ENCODE data around the gene PEX6. TPM values are rescaled to one million over a fixed set of nuclear protein-coding genes. Genes with fewer than 3 reads are reported as not detected.
A peak's percentile ranks its signal among the peaks of the same experiment; 100 is the strongest.
"Not testable (repeated sequence)": the region's sequence is repeated elsewhere in the genome, so short reads cannot be mapped to it uniquely, and the experiment has no call there.

PEX6 gene
- total RNA-seq, 1 donor from 2014 or later = 35.9 TPM

DNA sequence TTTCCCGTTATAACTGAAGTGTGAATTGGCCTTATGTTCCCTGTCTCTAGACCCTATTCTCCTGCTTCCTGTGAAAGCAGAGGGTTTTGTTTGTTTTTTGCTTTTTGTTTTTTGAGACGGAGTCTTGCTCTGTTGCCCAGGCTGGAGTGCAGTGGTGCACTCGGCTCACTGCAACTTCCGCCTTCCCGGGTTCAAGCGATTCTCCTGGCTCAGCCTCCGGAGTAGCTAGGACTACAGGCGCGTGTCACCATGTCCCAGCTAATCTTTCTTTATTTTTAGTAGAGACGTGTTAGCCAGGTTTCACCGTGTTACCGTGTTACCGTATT is 19.1 kb downstream of the PEX6 start:
- TF ChIP-seq, protein P1, sequence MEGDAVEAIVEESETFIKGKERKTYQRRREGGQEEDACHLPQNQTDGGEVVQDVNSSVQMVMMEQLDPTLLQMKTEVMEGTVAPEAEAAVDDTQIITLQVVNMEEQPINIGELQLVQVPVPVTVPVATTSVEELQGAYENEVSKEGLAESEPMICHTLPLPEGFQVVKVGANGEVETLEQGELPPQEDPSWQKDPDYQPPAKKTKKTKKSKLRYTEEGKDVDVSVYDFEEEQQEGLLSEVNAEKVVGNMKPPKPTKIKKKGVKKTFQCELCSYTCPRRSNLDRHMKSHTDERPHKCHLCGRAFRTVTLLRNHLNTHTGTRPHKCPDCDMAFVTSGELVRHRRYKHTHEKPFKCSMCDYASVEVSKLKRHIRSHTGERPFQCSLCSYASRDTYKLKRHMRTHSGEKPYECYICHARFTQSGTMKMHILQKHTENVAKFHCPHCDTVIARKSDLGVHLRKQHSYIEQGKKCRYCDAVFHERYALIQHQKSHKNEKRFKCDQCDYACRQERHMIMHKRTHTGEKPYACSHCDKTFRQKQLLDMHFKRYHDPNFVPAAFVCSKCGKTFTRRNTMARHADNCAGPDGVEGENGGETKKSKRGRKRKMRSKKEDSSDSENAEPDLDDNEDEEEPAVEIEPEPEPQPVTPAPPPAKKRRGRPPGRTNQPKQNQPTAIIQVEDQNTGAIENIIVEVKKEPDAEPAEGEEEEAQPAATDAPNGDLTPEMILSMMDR (conservative IDR thresholded peaks at IDR 0.05) = no peak
- no peak overlapping the region for H3K27ac Mint-ChIP-seq
- H3K27me3 Mint-ChIP-seq = peaks cover 24% of the 10 kb centered on the region
- peak overlapping the region; percentile 87 for H3K4me3 Mint-ChIP-seq
- no peaks in the 10 kb centered on the region for H3K9me3 Mint-ChIP-seq
- H3K4me1 Mint-ChIP-seq (ENCODE audit: unreplicated experiment) = peaks cover 4% of the 10 kb centered on the region
- H3K36me3 Mint-ChIP-seq = no peaks in the 10 kb centered on the region
- DNase-seq (ENCODE audit: extremely low spot score, unreplicated experiment) = no peak

DNA sequence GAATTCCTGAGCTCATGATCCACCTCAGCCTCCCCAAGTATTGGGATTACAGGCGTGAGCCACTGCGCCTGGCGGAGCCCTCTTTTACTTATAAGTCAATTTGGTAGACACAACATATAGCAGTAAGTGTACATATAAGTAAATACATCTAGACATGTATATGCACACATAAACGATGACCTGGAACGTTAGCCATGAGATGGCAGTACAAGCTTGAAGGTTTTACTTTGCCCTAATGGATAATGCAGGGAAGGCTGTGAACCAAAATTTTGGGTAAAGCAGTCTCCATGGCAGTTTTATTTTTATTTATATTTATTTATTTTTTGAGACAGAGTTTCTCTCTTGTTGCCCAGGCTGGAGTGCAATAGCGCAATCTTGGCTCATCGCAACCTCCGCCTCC is 20.9 kb downstream of the PEX6 start:
- Mint-ChIP-seq H3K4me3 (no peak overlapping the region), H3K27ac (no peak overlapping the region), H3K27me3 (peaks cover 24% of the 10 kb centered on the region), H3K36me3 (no peaks in the 10 kb centered on the region), H3K9me3 (no peaks in the 10 kb centered on the region), H3K4me1 (ENCODE audit: unreplicated experiment) (peaks cover 4% of the 10 kb centered on the region)
- DNase-seq (ENCODE audit: extremely low spot score, unreplicated experiment) = no peak
- TF ChIP-seq, protein P1 (conservative IDR thresholded peaks at IDR 0.05) = no peak

DNA sequence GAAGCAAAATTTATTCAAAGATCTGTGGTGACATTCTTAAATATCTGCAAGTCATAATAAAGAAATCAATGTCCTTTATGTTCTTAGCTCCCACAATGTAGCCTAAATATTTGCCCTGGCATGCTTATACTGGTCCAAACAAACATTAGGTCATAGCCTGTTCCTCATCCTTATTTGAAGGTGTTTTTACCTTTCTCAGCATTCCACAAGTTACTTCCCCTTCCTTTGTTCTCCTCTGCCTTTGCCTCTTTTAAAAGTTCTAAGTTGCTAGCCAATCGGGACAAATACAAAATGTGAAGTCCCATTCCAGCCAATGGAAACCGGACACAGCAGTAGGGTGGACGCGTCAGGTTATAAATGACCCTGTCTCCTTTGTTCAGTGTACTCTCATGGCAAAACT is 24.6 kb downstream of the PEX6 start:
- H3K36me3 Mint-ChIP-seq; H3K27me3 Mint-ChIP-seq; DNase-seq (ENCODE audit: extremely low spot score, unreplicated experiment); H3K4me3 Mint-ChIP-seq; H3K9me3 Mint-ChIP-seq; H3K27ac Mint-ChIP-seq; H3K4me1 Mint-ChIP-seq (ENCODE audit: unreplicated experiment): not testable (repeated sequence)

DNA sequence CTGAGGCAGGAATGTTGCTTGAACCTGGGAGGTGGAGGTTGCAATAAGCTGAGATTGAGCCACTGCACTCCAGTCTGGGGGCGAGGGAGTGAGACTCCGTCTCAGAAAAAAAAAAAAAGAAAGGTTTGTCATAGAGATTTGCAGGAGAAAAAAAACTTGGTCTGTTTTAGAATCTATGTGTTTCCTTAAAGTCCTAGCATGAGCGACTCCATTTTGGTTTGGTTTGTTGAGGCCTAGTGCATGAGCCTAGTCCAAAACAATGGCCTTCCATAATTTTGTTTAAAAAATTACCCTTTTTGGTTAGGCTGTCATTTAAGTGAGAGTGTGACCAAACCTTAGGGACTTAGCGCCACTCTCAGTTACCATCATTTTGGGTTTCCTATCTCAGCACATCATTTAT is 26.6 kb downstream of the PEX6 start:
- H3K27me3 Mint-ChIP-seq = no peaks in the 10 kb centered on the region
- DNase-seq (ENCODE audit: extremely low spot score, unreplicated experiment) = no peak
- TF ChIP-seq, protein P1 (conservative IDR thresholded peaks at IDR 0.05) = no peak
- H3K9me3 Mint-ChIP-seq = no peaks in the 10 kb centered on the region
- H3K4me1 Mint-ChIP-seq (ENCODE audit: unreplicated experiment) = peaks cover 4% of the 10 kb centered on the region
- H3K36me3 Mint-ChIP-seq = no peaks in the 10 kb centered on the region
- no peak overlapping the region for H3K4me3 Mint-ChIP-seq
- H3K27ac Mint-ChIP-seq = no peak overlapping the region

DNA sequence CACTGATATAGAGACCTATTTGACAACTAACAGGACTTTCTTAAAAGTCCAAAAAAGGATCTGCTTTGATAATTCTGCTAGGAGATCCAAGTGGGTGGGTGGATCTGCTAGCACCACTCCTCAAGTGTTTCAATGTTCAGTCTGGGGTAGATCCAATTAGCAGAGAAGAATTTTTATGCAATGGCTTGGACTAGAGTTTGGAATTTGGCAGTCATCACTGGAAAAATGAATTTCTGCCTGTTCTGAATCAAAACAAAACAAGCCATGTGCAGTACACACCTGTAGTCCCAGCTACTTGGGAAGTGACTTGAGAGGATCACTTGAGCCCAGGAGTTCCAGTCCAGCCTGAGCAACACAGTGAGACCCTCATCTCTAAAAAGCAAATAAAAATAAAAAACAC is 31.0 kb downstream of the PEX6 start:
- H3K4me3 Mint-ChIP-seq = no peak overlapping the region
- H3K4me1 Mint-ChIP-seq (ENCODE audit: unreplicated experiment) = peaks cover 4% of the 10 kb centered on the region

GRCh38 chr6:42942444-42942843 is 36.5 kb downstream of the PEX6 start:
- H3K9me3 Mint-ChIP-seq = no peaks in the 10 kb centered on the region
- no peaks in the 10 kb centered on the region for H3K4me1 Mint-ChIP-seq (ENCODE audit: unreplicated experiment)
- H3K4me3 Mint-ChIP-seq = no peak overlapping the region
- H3K27ac Mint-ChIP-seq = peak overlapping the region; percentile 23
- H3K27me3 Mint-ChIP-seq = no peaks in the 10 kb centered on the region
- no peak for DNase-seq (ENCODE audit: extremely low spot score, unreplicated experiment)
- TF ChIP-seq, protein P1 (conservative IDR thresholded peaks at IDR 0.05) = no peak
- peaks cover 4% of the 10 kb centered on the region for H3K36me3 Mint-ChIP-seq

More for the DNA sequence above, 31.0 kb downstream of the PEX6 start:
- DNase-seq (ENCODE audit: extremely low spot score, unreplicated experiment) = no peak
- no peaks in the 10 kb centered on the region for H3K9me3 Mint-ChIP-seq
- no peaks in the 10 kb centered on the region for H3K27me3 Mint-ChIP-seq
- no peaks in the 10 kb centered on the region for H3K36me3 Mint-ChIP-seq
- TF ChIP-seq, protein P1 (conservative IDR thresholded peaks at IDR 0.05) = no peak
- H3K27ac Mint-ChIP-seq = no peak overlapping the region

DNA sequence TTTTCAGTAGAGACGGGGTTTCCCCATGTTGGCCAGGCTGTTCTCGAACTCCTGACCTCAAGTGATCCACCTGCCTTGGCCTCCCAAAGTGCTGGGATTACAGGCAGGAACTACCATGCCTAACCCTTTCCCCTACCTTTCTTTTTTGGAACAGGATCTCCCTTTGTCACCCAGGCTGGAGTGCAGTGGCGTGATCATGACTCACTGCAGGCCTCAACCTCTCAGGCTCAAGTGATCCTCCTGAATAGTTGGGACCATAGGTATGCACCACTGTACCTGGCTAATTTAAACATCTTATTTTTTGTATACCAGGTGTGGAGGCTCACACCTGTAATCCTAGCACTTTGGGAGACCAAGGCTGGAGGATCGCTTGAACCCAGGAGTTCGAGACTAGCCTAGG is 37.6 kb downstream of the PEX6 start:
- DNase-seq (ENCODE audit: extremely low spot score, unreplicated experiment); H3K9me3 Mint-ChIP-seq; H3K36me3 Mint-ChIP-seq; H3K27ac Mint-ChIP-seq; H3K4me3 Mint-ChIP-seq; H3K4me1 Mint-ChIP-seq (ENCODE audit: unreplicated experiment); H3K27me3 Mint-ChIP-seq: not testable (repeated sequence)

Data from type B pancreatic cell (in vitro differentiated cells).